Suppressor macrophage treated with lipopolysaccharide for 1 hour (primary cell): ENCODE measurements around the gene SRPK3.

ENCODE experiments used
- DNase-seq, 3 donors: peaks; one replicate each; pipeline ENCODE4 v3.0.0-alpha.2; 2020 to 2022

Gene SRPK3

GRCh38 chrX:153771415-153772315 lies 9.2 kb upstream of the SRPK3 start:
- no peak for DNase-seq

GRCh38 chrX:153772316-153773217 lies 8.3 kb upstream of the SRPK3 start:
- no peak for DNase-seq

GRCh38 chrX:153773218-153773611 lies 7.6 kb upstream of the SRPK3 start:
- no peak for DNase-seq

GRCh38 chrX:153773741-153774575 lies 6.9 kb upstream of the SRPK3 start:
- no peak for DNase-seq

- DNase-seq: no peak
Observed at GRCh38 chrX:153774576-153775292, 6.1 kb upstream of the SRPK3 start.

- DNase-seq: no peak
Observed at GRCh38 chrX:153775293-153776119, 5.3 kb upstream of the SRPK3 start.

- no peak for DNase-seq
Observed at GRCh38 chrX:153776120-153776599, 4.7 kb upstream of the SRPK3 start.

GRCh38 chrX:153776611-153777045 lies 4.2 kb upstream of the SRPK3 start:
- no peak for DNase-seq

GRCh38 chrX:153777261-153778090 lies 3.4 kb upstream of the SRPK3 start:
- DNase-seq: no peak

GRCh38 chrX:153778181-153778580 lies 2.7 kb upstream of the SRPK3 start:
- no peak for DNase-seq

- no peak for DNase-seq
Observed at GRCh38 chrX:153778684-153779101, 2.1 kb upstream of the SRPK3 start.

GRCh38 chrX:153779891-153780677 lies 757 bp upstream of the SRPK3 start:
- DNase-seq: no peak

GRCh38 chrX:153781428-153782047 lies 697 bp downstream of the SRPK3 start:
- no peak for DNase-seq

- DNase-seq: no peak
Observed at GRCh38 chrX:153782313-153782712, 1.5 kb downstream of the SRPK3 start.

GRCh38 chrX:153782871-153783270 lies 2.0 kb downstream of the SRPK3 start:
- DNase-seq: no peak

- no peak for DNase-seq
Observed at GRCh38 chrX:153783378-153784013, 2.7 kb downstream of the SRPK3 start.

- no peak for DNase-seq
Observed at GRCh38 chrX:153784325-153784967, 3.6 kb downstream of the SRPK3 start.

- no peak for DNase-seq
Observed at GRCh38 chrX:153786669-153787068, 5.8 kb downstream of the SRPK3 start.
